Muscle of back (tissue), 11 donors: ENCODE measurements around the gene TIMP2. TPM values are rescaled to one million over a fixed set of nuclear protein-coding genes. Genes with fewer than 3 reads are reported as not detected.
"Not testable (repeated sequence)": the region's sequence is repeated elsewhere in the genome, so short reads cannot be mapped to it uniquely, and the experiment has no call there.

Source experiments
- DNase-seq, 3 donors: peaks; one replicate each; pipeline versions ENCODE4 v3.0.0 to v3.0.0-alpha.2; 2013
- polyA plus RNA-seq, 10 donors: library from polyadenylated mRNA; unstranded; fragments of 120-200 nt; gene quantifications; one replicate each; pipeline ENCODE4 v1.2.1, GENCODE V29; 2013; ENCODE audit not compliant: insufficient read length in 10 of 10

TIMP2 gene
- polyA plus RNA-seq, 10 donors = 178 to 277 (median 220) TPM

- no peak for DNase-seq
Measured at GRCh38 chr17:78910497-78911284, 14.5 kb downstream of the TIMP2 start.

DNA sequence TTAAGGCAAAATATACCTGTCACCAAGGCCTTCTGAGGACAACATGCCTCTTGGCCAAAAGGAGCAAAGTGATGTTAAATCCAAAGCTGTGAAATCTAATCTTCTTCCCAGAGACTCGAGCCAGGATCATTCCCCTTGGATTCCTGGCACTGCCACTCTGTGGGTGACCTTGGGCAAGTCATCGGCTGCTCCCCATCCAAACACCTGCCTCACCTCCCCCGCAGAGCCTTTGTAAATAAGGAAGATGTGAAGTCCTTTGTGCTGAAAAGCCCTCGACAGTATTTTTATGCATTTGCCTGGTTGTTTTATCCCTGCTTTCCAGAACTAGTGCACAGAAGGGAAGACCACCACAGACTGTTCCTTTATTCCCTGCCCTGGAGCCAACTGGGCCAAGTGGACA lies 16.8 kb downstream of the TIMP2 start:
- no peak for DNase-seq

- no peak for DNase-seq
Measured at GRCh38 chr17:78905541-78905940, 19.6 kb downstream of the TIMP2 start.

GRCh38 chr17:78905116-78905515 lies 20.1 kb downstream of the TIMP2 start:
- no peak for DNase-seq

- no peak for DNase-seq
Measured at GRCh38 chr17:78904371-78904770, 20.8 kb downstream of the TIMP2 start.

DNA sequence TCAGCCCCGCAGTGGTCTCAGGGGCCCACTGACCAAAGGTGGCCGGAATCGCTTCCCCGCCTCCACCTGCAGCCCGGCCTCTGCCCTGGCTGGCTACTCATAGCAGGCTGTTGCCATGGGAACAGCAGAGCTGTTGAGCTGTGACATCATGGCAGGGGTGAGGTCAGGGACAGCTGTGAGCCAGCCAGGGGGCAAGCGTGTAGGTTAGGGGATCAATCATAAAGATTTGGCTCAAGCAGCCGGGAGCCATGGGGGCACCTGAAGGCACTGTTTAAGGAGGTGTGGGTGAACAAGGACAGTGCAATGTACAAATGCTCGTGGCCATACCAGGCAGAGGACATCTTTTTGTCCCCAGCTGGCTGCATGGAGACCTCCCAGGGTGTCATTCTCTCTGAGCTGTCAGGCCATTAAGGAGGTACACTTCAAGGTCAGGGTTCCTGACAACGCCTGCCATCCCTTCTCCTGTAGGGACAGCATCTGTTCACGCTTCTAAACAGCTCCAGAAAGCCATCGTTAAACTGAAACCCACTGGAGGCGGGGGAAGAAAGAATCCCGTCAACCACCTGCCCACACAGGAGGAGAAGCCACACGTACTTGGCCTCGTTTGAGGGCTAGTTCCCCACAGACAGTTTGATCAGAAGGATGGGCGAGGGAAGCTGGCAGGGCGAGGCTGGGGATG lies 21.9 kb downstream of the TIMP2 start, which contains the start of gene CEP295NL:
CEP295NL (minus strand) TSS at position 101 of the 679 bp plus-strand sequence. CDS start 1,373 bp downstream, outside the sequence.
- no peak for DNase-seq

DNA sequence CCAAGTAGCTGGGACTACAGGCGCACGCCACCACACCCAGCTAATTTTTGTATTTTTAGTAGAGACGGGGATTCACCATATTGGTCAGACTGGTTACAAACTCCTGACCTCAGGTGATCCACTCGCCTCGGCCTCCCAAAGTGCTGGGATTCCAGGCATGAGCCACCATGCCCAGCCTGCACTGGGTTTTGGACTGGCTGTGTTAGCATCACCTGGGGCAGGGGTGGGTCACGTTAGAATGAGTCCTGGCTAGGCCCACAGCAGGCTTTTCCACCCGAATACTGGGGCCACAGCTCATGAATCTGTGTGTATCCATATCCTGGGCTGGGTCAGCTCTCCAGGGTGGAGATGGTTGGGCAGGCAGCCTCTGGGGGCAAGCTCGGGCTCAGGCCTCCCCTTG lies 23.0 kb downstream of the TIMP2 start:
- DNase-seq = not testable (repeated sequence)

DNA sequence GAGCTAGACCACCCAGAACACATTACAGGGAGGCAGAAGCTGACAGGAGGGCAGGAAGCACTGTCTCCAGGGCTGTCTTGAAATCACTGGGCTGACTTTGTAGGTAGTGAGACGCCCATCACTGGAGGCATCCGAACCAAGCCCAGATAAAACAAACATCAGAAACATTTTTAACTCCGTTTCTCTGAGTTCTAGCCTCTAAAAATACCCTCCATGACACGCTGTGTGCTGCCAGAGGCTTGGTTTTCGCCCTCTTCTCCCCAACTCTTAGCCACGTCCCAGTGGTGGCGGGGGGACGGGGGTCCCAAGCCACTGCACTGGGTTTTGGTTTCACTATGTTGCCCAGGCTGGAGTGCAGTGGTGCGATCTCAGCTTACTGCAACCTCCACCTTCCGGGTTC lies 23.4 kb downstream of the TIMP2 start:
- no peak for DNase-seq

DNA sequence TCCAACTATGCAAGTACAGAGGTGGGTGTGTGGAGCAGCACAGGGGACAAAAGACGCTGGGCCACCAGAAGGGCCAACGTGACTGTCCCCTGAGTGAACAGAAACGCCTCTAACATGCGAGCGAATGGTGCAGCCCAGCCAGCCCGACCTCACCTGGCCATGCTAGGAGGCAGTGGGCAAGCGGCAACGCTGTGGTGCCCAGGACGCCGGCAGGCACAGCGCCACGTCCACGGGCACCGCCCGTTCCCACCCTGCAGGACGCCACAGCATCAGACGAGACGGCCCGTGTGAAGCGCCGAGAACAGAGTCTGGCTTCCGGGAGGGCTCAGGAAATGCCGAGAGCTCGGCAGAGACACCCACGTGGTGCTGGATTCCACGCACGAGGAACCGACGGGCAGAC lies 24.4 kb downstream of the TIMP2 start:
- no peak for DNase-seq

GRCh38 chr17:78899361-78900260 lies 25.6 kb downstream of the TIMP2 start:
- DNase-seq = no peak

DNA sequence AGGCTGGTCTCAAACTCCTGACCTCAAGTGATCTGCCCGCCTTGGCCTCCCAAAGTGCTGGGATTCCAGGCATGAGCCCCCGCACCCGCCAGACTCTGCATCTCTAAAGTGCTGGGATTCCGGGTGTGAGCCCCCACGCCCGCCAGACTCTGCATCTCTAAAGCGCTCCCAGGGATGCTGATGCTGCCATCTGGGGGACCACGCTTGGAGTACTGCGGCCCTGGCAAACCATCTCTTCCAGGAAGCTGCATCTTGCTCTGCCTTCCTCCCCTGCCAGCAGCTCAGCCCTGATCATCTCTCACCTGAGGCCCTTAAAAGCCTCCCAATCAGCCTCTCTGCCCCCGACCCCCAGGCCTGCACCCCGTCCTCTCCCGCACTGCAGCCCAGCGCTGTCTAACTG lies 26.2 kb downstream of the TIMP2 start:
- no peak for DNase-seq

GRCh38 chr17:78898075-78898836 lies 26.9 kb downstream of the TIMP2 start:
- DNase-seq = no peak

DNA sequence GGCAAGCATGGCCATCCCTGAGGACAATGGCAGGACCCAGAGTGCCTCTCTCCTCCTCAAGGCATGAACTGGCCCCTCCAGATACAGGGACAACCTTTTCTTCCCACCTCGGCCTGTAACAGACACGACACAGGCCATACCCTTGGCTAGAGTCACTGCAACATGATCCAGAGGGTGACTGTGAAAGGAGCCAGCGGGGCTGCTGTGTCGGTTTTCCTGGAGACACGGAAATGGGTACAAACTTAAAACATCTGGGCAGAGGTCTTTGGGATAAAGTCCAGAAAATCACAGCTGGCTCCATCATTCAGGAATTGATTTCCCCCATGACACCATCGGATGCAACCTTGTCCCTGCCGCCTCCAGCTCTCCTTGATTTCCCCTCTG lies 27.5 kb downstream of the TIMP2 start:
- no peak for DNase-seq

GRCh38 chr17:78896834-78897663 lies 28.1 kb downstream of the TIMP2 start:
- DNase-seq = no peak

- no peak for DNase-seq
Measured at GRCh38 chr17:78896091-78896833, 28.9 kb downstream of the TIMP2 start.

DNA sequence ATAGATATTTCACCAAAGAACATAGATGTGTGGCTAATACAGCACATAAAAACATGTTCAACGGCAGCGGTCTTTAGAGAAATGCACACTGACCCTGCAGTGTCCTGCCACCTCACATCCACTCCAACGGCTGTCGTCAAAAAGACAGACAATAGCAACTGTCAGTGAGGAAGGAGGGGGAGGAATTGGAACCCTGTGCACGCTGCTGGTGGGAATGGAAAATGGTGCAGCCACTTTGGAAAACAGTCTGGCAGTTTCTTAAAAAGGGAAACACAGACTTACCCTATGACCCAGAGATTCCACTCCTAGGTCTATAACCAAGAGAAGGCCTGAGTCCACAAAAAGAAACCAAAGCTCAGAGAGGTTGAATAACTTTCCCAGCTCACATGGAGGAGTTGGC lies 29.9 kb downstream of the TIMP2 start:
- peak in 2 of 3 donors; percentile 48 to 69 for DNase-seq

DNA sequence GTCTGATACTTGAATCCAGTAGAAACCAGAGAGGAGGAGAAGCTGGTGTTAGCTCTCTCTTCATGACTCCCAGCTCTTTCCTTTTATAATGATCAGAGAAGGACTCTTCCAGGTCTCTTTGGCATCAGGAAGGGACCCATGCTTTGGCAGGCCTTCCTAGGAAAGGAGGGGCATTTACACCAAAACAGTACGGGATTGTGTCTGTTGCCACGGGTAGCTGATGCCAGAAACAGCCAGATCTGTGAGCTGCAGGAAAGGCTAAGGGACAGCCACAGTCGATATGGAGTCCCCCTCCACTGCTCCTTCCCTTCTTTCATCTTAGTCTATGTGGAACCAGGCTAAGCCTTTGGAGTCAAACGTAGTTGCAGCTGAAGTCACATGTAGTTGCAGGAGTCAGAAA lies 31.5 kb downstream of the TIMP2 start:
- no peak for DNase-seq

DNA sequence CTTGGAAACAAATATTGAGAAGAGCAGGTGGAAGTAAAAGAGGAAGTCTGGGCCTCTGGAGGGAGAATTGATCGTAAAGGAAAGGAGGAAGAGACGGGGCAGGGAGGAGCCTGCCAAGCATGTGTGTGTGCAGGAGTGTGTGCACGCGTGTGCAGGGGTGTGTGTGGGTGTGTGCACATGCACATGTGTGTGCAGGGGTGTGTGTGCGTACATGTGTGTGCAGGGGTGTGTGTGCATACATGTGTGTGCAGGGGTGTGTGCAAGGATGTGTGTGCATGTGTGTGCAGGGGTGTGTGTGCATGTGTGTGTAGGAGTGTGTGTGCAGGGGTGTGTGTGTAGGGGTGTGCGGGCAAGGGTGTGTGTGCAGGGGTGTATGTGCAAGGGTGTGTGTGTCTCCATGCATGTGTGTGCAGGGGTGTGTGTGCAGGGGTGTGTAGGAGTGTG lies 32.2 kb downstream of the TIMP2 start:
- DNase-seq = no peak

- DNase-seq = no peak
Measured at GRCh38 chr17:78892520-78892919, 32.7 kb downstream of the TIMP2 start.

DNA sequence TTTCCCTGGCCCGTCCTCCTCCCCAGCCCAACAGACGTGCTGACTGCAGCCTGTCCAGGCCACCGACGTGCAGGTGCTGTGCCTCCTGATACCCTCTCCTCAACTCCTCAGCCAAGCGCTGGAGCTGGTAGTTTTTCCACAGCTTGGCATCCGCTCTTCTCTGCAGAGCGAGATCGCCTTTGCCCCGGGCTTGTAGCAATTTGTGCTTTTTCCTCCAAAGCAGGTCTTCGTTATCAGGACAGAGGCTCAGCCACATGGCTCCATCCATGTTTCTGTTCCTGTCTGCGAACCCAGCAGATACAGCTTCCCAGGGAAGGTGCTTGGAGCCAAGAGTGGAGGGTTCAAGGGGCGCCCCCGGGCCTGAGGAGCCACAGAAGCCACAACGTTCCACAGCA lies 33.1 kb downstream of the TIMP2 start:
- no peak for DNase-seq
